Endothelial cell of umbilical vein (primary cell): ENCODE data around the gene SETD1A. TPM values are rescaled to one million over a fixed set of nuclear protein-coding genes. Genes with fewer than 3 reads are reported as not detected.

ENCODE experiments used
- BruUV-seq: library from RNA; stranded (reverse); fragments of 400-500 nt; replicated peaks from 2 replicates; lab custom pipeline; 2021; lab: Mats Ljungman, UMichigan
- CTCF ChIA-PET: fragments of 300-600, 350-600 bp; sonication (Branson Sonifier 250); formaldehyde crosslinking; loops from one replicate; lab custom pipeline; 2021; ENCODE audit warnings: antibody characterized with exemption, inconsistent platforms; lab: Charles Lee
- POLR2A ChIA-PET: fragments of 300-600, 350-600 bp; sonication (Branson Sonifier 250); formaldehyde crosslinking; loops from one replicate; lab custom pipeline; 2021; ENCODE audit warnings: antibody characterized with exemption, inconsistent platforms; lab: Charles Lee
- DNase-seq: peaks from one replicate; pipeline ENCODE4 v3.0.0-alpha.2; 2011; ENCODE audit warnings: low read depth, low spot score
- FAIRE-seq: peaks from 2 replicates; lab custom pipeline; 2011; peaks lifted over from hg19 to GRCh38; lab: Jason Lieb, UNC
- H2AFZ ChIP-seq: 2 replicates; pipeline ENCODE4 v1.6.0; 2012; ENCODE audit warnings: low read depth, low read length, control low read depth, inconsistent platforms
- H3K27ac ChIP-seq: 2 replicates; pipeline ENCODE4 v1.5.1; 2011; ENCODE audit warnings: low read depth, mild to moderate bottlenecking, control low read depth, low read length, moderate library complexity; ENCODE audit not compliant: insufficient read depth
- H3K27me3 ChIP-seq, 2 experiments: 2 replicates each; pipeline versions ENCODE4 v1.6.0 to v1.6.1; 2011; ENCODE audit warnings: low read length in 2 of 2, mixed read lengths in 1 of 2; ENCODE audit not compliant: control insufficient read depth in 2 of 2, insufficient read depth in 2 of 2
- H3K36me3 ChIP-seq, 2 experiments: 2 replicates in 1 of 2; 3 replicates in 1 of 2; pipeline ENCODE4 v1.5.1; 2011; ENCODE audit warnings: low read length in 2 of 2, mild to moderate bottlenecking in 1 of 2, moderate library complexity in 1 of 2; ENCODE audit not compliant: control insufficient read depth in 2 of 2, insufficient read depth in 2 of 2; ENCODE audit errors: extremely low read depth in 1 of 2
- H3K4me1 ChIP-seq: 3 replicates; pipeline ENCODE4 v1.5.1; 2011; ENCODE audit warnings: mild to moderate bottlenecking, low read length; ENCODE audit not compliant: control insufficient read depth, insufficient read depth; ENCODE audit errors: extremely low read depth
- H3K4me2 ChIP-seq: 2 replicates; pipeline ENCODE4 v1.6.1; 2011; ENCODE audit warnings: low read length, control low read depth, mixed read lengths; ENCODE audit not compliant: insufficient read depth
- H3K4me3 ChIP-seq, 3 experiments: fragments of 200-600 bp in 1 of 3; sonication (generic), shearing (Covaris generic) in 1 of 3; replicated peaks in 1 of 3; 2 replicates each; pipeline ENCODE4 v1.5.1; 2011 to 2016; ENCODE audit warnings: control low read depth in 3 of 3, low read length in 3 of 3, mild to moderate bottlenecking in 2 of 3, inconsistent platforms in 1 of 3, low read depth in 1 of 3, moderate library complexity in 1 of 3; ENCODE audit not compliant: insufficient read depth in 1 of 3
- H3K79me2 ChIP-seq: 2 replicates; pipeline ENCODE4 v1.6.0; 2012; ENCODE audit warnings: low read length, inconsistent platforms; ENCODE audit not compliant: control insufficient read depth, insufficient read depth
- H3K9ac ChIP-seq: replicated peaks from 2 replicates; pipeline ENCODE3; 2011; ENCODE audit warnings: low read length, control low read depth; ENCODE audit not compliant: insufficient read depth; ENCODE audit errors: extremely low read depth
- H3K9me1 ChIP-seq: replicated peaks from 3 replicates; pipeline ENCODE4 v1.6.0; 2011; ENCODE audit warnings: mild to moderate bottlenecking, low read length; ENCODE audit not compliant: control insufficient read depth, insufficient read depth; ENCODE audit errors: extremely low read depth
- H3K9me3 ChIP-seq: replicated peaks from 2 replicates; pipeline ENCODE4 v1.5.1; 2012; ENCODE audit warnings: low read length, inconsistent platforms; ENCODE audit not compliant: control insufficient read depth, insufficient read depth
- H4K20me1 ChIP-seq: replicated peaks from 2 replicates; pipeline ENCODE3; 2011; ENCODE audit warnings: mild to moderate bottlenecking, low read length; ENCODE audit not compliant: control insufficient read depth, insufficient read depth; ENCODE audit errors: extremely low read depth
- GATA2 ChIP-seq: IDR thresholded peaks from 2 replicates; pipeline ENCODE4 v1.7.0; 2011; ENCODE audit warnings: low read depth, mild to moderate bottlenecking, moderate library complexity, mixed read lengths, low read length; ENCODE audit not compliant: insufficient read length, insufficient read depth
- JUN ChIP-seq: IDR thresholded peaks from 2 replicates; pipeline ENCODE4 v1.6.1; 2011; ENCODE audit warnings: borderline replicate concordance, low read depth; ENCODE audit not compliant: insufficient read length, insufficient read depth
- MYC ChIP-seq: IDR thresholded peaks from one replicate; pipeline ENCODE4 v1.6.1; 2011; ENCODE audit warnings: mild to moderate bottlenecking, low read depth, low read length
- POLR2A ChIP-seq: IDR thresholded peaks from 2 replicates; pipeline ENCODE4 v1.6.1; 2012; ENCODE audit warnings: low read depth, mild to moderate bottlenecking, control low read depth, low read length
- POLR2AphosphoS5 ChIP-seq: IDR thresholded peaks from 2 replicates; pipeline ENCODE4 v1.6.1; 2012; ENCODE audit warnings: low read depth, mild to moderate bottlenecking, control low read depth, low read length, moderate library complexity; ENCODE audit not compliant: insufficient read depth
- dilution Hi-C: fragments of 300-500 bp; cut with MboI; formaldehyde crosslinking; loops from one replicate; pipeline ENCODE4 v1.15.0; 2019; ENCODE audit warnings: low sequenced_read_pairs; ENCODE audit not compliant: extremely low pct_ligation_motif_present
- intact Hi-C: fragments of 100-400 bp; cut with micrococcal nuclease; formaldehyde crosslinking; loops from one replicate; pipeline ENCODE4 v1.10.0; 2022
- polyA plus RNA-seq, 4 experiments: library from polyadenylated mRNA; depleted of rRNA in 3 of 4; stranded (reverse) in 3 of 4; unstranded in 1 of 4; fragments of >200 nt; gene quantifications; 2 replicates each; pipeline versions ENCODE4 v1.2.1 to v1.2.3, GENCODE V29; 2011 to 2012; ENCODE audit warnings: missing spikeins in 1 of 4
- total RNA-seq: library from RNA; stranded (reverse); gene quantifications from 2 replicates; pipeline ENCODE4 v1.2.3, GENCODE V29; 2021
- TF ChIP-seq, protein P1 (sequence below), 2 donors: IDR thresholded peaks; 1 replicate in 1 of 2; 2 replicates in 1 of 2; pipeline ENCODE4 v1.5.1; 2011; ENCODE audit warnings: low read length in 2 of 2, mild to moderate bottlenecking in 2 of 2, moderate library complexity in 2 of 2, control low read depth in 1 of 2, inconsistent platforms in 1 of 2, low read depth in 1 of 2; ENCODE audit not compliant: insufficient read depth in 1 of 2; ENCODE audit errors: extremely low read depth in 1 of 2

Gene SETD1A
- total and polyA plus RNA-seq, 2 donors (not counting 3 experiments of a cell fraction or from before 2014, with no cell fraction given): 3.5 to 21.3 TPM

DNA sequence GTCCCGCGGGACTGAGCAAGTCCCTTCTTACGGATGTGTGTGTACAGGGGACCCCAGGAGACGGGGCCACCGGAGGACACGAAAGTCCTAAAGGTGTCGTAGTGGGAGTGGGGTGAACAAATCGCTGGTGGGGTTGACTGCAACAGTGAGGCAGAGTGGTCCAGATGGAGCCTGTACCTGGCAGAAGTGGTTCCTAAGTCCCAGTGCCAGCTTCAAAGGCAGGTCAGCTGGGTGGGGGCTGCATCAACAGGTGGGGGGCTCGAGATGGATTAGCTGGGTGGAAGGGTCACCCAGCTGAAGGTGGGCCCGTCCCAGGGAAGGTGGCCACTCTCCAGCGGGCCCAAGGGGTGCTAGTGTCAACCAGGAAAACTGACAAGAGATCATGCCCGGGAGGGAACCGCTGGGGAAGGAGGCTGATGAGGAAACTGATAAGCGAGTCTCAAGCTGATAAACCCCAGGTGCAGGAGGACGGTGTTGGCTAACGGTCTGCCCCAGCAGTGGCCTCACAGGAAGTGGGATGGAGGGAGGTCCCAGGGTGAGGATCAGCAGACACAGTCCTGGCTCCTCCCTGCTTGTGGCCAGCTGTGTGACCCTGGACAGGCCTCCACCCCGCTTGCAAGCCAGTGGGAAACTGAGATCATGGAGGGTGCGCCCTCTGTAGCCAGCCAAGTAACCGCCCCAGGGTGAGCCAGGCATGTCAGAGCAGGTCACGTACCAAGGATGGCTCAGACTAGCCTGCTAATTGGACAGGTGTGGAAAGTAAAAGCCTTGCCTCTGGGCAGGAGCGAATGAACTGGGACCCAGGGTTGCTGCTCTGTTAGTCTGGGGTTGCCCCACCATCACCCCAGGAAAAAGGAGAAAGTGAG, 7.7 kb upstream of the SETD1A start:
- no peak overlapping the region for H2AFZ ChIP-seq
- no peaks in the 10 kb centered on the region for H3K9me1 ChIP-seq
- peaks cover 0 to 5% of the 10 kb centered on the region in 2 experiments for H3K36me3 ChIP-seq
- H3K79me2 ChIP-seq: no peaks in the 10 kb centered on the region
- H3K27ac ChIP-seq: no peak overlapping the region
- ChIA-PET CTCF (interaction anchor here (0.9 to 1.5 kb wide), 3 partner anchors 10 to 105 kb away, joined by 3 to 4 read pairs (median 3); partner anchors contain the start of gene HSD3B7), POLR2A (interaction anchor here (0.6 kb wide), 1 partner anchor 207 kb away, joined by 3 read pairs; no protein-coding TSS in a partner anchor)
- BruUV-seq: TSS peak; percentile 66
- H3K4me1 ChIP-seq: peaks cover 18% of the 10 kb centered on the region
- no peaks in the 10 kb centered on the region for H4K20me1 ChIP-seq
- no peaks in the 10 kb centered on the region for H3K27me3 ChIP-seq
- intact Hi-C loops: loop anchor here (1.0 kb wide), 1 partner anchor 7 kb away; the partner anchor contains the start of gene SETD1A
- TF ChIP-seq, protein P1, sequence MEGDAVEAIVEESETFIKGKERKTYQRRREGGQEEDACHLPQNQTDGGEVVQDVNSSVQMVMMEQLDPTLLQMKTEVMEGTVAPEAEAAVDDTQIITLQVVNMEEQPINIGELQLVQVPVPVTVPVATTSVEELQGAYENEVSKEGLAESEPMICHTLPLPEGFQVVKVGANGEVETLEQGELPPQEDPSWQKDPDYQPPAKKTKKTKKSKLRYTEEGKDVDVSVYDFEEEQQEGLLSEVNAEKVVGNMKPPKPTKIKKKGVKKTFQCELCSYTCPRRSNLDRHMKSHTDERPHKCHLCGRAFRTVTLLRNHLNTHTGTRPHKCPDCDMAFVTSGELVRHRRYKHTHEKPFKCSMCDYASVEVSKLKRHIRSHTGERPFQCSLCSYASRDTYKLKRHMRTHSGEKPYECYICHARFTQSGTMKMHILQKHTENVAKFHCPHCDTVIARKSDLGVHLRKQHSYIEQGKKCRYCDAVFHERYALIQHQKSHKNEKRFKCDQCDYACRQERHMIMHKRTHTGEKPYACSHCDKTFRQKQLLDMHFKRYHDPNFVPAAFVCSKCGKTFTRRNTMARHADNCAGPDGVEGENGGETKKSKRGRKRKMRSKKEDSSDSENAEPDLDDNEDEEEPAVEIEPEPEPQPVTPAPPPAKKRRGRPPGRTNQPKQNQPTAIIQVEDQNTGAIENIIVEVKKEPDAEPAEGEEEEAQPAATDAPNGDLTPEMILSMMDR (IDR thresholded peaks at IDR 0.05; ENCODE audit: extremely low read depth in 1 of 2, insufficient read depth in 1 of 2, low read depth in 1 of 2, low read length in 2 of 2): peak in 1 of 2 donors; percentile 3
- TF ChIP-seq POLR2AphosphoS5 (peak; percentile 25), GATA2 (peak; percentile 92), POLR2A (peak; percentile 23), JUN (no peak), MYC (no peak)
- H3K4me3 ChIP-seq: peak overlapping the region; percentile 58 to 73 (median 72)
- FAIRE-seq (peak; percentile 92), DNase-seq (peak; percentile 50)
- H3K9ac ChIP-seq: peak overlapping the region; percentile 58
- dilution Hi-C loops: no loop called here
- H3K4me2 ChIP-seq: peak overlapping the region; percentile 71
- no peaks in the 10 kb centered on the region for H3K9me3 ChIP-seq
